ENCODE results near the gene MRPL30.
"Not testable (repeated sequence)": the region's sequence is repeated elsewhere in the genome, so short reads cannot be mapped to it uniquely, and the experiment has no call there.

Gene MRPL30

GRCh38 chr2:99187011-99187410 lies 6.0 kb downstream of the MRPL30 start:
- no peak for DNase-seq

- DNase-seq = no peak
Measured at GRCh38 chr2:99188357-99188756, 7.4 kb downstream of the MRPL30 start.

- DNase-seq = no peak
Measured at GRCh38 chr2:99190548-99190947, 9.6 kb downstream of the MRPL30 start.

GRCh38 chr2:99192364-99192763 lies 11.4 kb downstream of the MRPL30 start:
- not testable (repeated sequence) for DNase-seq

GRCh38 chr2:99198103-99198841 lies 17.3 kb downstream of the MRPL30 start:
- no peak for DNase-seq

GRCh38 chr2:99200076-99200800 lies 19.3 kb downstream of the MRPL30 start:
- DNase-seq = no peak

GRCh38 chr2:99201959-99202678 lies 21.1 kb downstream of the MRPL30 start:
- no peak for DNase-seq

GRCh38 chr2:99205491-99205890 lies 24.5 kb downstream of the MRPL30 start:
- no peak for DNase-seq

GRCh38 chr2:99216096-99216495 lies 35.1 kb downstream of the MRPL30 start:
- DNase-seq = no peak

GRCh38 chr2:99217929-99218501 lies 37.0 kb downstream of the MRPL30 start:
- DNase-seq = no peak

GRCh38 chr2:99233177-99233576 lies 52.2 kb downstream of the MRPL30 start:
- DNase-seq = not testable (repeated sequence)

- DNase-seq = no peak
Measured at GRCh38 chr2:99238599-99238998, 57.6 kb downstream of the MRPL30 start.

- DNase-seq = no peak
Measured at GRCh38 chr2:99240431-99240830, 59.4 kb downstream of the MRPL30 start.

GRCh38 chr2:99242151-99242550 lies 61.2 kb downstream of the MRPL30 start:
- no peak for DNase-seq

Measured in NCI-H82 (cell line).